ENCODE measurements around the gene RLBP1. TPM values are rescaled to one million over a fixed set of nuclear protein-coding genes. Genes with fewer than 3 reads are reported as not detected.
"Not testable (repeated sequence)": the region's sequence is repeated elsewhere in the genome, so short reads cannot be mapped to it uniquely, and the experiment has no call there.

Gene RLBP1
- total RNA-seq, 6 donors from 2014 or later, result not detected

DNA sequence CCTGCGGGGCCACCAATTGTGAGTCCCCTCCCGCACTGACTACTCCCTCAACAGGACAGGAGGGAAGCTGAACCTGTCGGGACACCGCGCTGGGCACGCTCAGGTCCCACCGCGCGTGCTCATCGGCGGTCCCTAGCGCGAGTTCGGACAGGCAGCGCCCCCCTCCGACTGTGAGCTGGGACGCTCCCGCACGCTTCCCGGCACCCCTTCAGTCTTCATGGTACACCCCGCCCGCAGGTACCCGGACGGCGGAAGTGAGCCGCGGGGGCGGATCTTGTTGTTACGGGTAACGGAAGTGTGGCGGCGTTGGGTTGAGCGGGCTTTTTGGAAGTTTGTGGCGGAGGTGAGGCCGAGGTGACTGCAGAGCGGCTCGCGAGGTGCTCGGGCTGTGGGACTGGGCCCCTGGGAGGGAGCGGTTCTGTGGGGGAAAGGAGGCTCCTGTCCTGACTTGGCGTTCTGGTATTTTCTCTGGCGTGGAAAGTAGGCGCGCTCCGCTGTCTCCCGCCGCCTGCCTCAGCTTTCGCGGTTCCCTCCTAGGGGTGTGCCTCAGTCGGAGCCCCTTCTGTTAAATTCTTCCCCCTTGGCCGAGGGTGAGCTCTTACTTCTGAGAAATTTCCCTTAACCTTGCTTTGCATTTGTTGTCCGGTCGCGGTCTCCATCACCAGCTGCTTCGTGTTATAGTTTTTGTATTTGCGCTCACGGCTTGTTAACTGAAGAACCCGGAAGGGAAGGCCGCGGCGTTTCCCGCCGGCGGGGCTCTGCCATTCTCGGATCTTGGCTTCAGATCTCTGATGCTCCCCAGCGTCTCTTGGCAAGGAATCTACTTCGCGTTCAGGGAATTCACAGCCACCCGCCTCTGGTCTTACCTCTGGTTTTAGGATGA, 22.6 kb upstream of the RLBP1 start, which contains the start of gene FANCI:
Gene FANCI, plus strand, starts transcription at position 289 of the 883 bp plus-strand sequence. CDS start 3,669 bp downstream, outside the sequence.
- peak within 1 kb of the TSS; percentile 23 to 87 (median 75) for H3K27ac ChIP-seq

DNA sequence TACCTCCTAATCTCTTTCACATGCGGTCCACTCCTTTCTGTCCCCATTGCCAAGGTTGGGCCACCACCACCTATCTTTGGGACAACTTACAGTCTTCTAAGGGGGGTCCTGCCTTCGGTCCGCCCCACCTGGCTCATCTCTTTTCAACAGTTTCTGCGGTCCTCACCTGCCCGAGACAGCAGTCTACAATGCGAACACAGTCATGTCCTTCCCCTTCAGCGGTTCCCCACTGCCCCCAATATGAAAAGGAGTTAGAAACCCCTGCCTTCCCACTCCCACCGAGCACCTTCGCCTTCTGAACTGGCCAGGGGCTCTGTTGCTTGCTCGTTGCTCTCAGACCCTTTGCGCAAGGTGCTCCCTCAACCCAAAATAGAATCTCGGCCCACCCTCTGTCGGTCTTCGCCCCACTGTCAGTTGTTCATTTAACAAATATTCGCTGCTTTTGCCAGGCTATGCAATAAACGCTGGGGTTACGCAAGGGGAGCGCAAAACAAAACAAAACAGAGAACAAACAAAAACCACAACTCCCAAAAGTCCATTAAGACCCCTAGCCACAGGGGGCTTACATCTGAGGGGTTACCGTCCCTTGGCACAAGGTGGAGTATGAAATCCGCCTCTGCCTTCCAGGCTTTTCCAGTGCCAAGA, 21.8 kb upstream of the RLBP1 start:
- DNase-seq, result no peak
- peak in 1 of 2 donors; percentile 53 for ATAC-seq (ENCODE audit: low FRiP score in 2 of 2)
- WGBS, 2 donors, result 41 to 48% methylated on average over 18 to 20 of the region's 20 CpGs

More for the DNA sequence above, 22.6 kb upstream of the RLBP1 start, which contains the start of gene FANCI:
- DNase-seq (peak; percentile 96 to 98), ATAC-seq (ENCODE audit: low FRiP score in 2 of 2) (peak; percentile 98 to 99)
- no peaks in the 10 kb centered on the region for H3K36me3 ChIP-seq
- TF ChIP-seq, protein P1, sequence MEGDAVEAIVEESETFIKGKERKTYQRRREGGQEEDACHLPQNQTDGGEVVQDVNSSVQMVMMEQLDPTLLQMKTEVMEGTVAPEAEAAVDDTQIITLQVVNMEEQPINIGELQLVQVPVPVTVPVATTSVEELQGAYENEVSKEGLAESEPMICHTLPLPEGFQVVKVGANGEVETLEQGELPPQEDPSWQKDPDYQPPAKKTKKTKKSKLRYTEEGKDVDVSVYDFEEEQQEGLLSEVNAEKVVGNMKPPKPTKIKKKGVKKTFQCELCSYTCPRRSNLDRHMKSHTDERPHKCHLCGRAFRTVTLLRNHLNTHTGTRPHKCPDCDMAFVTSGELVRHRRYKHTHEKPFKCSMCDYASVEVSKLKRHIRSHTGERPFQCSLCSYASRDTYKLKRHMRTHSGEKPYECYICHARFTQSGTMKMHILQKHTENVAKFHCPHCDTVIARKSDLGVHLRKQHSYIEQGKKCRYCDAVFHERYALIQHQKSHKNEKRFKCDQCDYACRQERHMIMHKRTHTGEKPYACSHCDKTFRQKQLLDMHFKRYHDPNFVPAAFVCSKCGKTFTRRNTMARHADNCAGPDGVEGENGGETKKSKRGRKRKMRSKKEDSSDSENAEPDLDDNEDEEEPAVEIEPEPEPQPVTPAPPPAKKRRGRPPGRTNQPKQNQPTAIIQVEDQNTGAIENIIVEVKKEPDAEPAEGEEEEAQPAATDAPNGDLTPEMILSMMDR (IDR thresholded peaks at IDR 0.05), result peak; percentile 23 to 81 (median 52)
- TF ChIP-seq POLR2AphosphoS5 (IDR thresholded peaks at IDR 0.05) (peak; percentile 60 to 82), EP300 (IDR thresholded peaks at IDR 0.05) (no peak), POLR2A (IDR thresholded peaks at IDR 0.05) (peak in 1 of 4 donors; percentile 61)
- WGBS, 2 donors, result 1% methylated on average over 29 to 47 of the region's 69 CpGs
- H3K4me3 ChIP-seq, result peak within 1 kb of the TSS; percentile 68 to 94 (median 89)
- H3K9me3 ChIP-seq, result no peaks in the 10 kb centered on the region
- H3K4me1 ChIP-seq, result peaks cover 12 to 19% (median 15%) of the 10 kb centered on the region in 4 donors
- H3K27me3 ChIP-seq, result no peaks in the 10 kb centered on the region

DNA sequence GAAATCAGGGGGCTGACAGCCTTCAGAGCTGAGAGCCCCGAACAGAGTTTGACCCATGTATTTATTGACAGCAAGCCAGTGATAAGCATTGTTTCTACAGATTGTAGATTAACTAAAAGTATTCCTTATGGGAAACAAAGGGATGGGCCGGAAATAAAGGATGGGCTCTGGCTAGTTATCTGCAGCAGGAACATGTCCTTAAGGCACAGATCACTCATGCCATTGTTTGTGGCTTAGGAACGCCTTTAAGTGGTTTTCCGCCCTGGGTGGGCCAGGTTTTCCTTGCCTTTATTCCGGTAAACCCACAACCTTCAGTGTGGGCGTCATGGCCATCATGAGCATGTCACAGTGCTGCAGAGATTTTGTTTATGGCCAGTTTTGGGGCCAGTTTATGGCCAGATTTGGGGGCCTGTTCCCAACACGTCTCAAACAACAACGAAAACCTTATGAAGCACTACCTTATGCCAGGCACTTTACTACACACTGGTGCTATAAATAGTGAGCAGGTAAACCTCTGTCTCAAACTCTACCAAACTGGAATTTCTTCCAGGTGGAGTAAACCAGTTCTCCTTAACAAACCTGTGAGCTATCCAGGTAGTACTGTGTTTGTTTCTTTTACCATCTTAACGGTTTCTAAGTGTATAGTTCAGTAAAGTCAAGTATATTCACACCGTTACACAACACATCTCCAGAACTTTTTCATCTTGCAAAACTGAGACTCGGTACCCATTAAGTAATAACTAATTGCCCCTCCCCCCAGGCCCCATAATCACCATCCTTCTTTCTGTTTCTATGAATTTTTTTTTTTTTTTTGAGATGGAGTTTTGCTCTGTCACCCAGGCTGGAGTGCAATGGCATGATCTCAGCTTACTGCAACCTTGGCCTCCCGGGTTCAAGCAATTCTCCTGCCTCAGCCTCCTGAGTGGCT, 18.8 kb upstream of the RLBP1 start:
- ATAC-seq (ENCODE audit: low FRiP score in 2 of 2), result peak in 1 of 2 donors; percentile 53
- not testable (repeated sequence) for H3K36me3 ChIP-seq, H3K27me3 ChIP-seq, H3K9me3 ChIP-seq, H3K27ac ChIP-seq, H3K4me3 ChIP-seq, DNase-seq
- 76 to 84% methylated on average over 12 of the region's 12 CpGs for WGBS, 2 donors
- peaks cover 12 to 19% (median 15%) of the 10 kb centered on the region in 4 donors for H3K4me1 ChIP-seq

More for the DNA sequence above, 21.8 kb upstream of the RLBP1 start:
- Histone ChIP-seq H3K36me3 (no peaks in the 10 kb centered on the region), H3K4me1 (peaks cover 12 to 19% (median 15%) of the 10 kb centered on the region in 4 donors), H3K27ac (peak overlapping the region; percentile 23 to 87 (median 75)), H3K4me3 (peak overlapping the region; percentile 68 to 94 (median 89)), H3K27me3 (no peaks in the 10 kb centered on the region), H3K9me3 (no peaks in the 10 kb centered on the region)
- TF ChIP-seq POLR2AphosphoS5 (IDR thresholded peaks at IDR 0.05), result no peak
- no peak for TF ChIP-seq POLR2A (IDR thresholded peaks at IDR 0.05)
- TF ChIP-seq, protein P1 (IDR thresholded peaks at IDR 0.05), result no peak
- no peak for TF ChIP-seq EP300 (IDR thresholded peaks at IDR 0.05)

DNA sequence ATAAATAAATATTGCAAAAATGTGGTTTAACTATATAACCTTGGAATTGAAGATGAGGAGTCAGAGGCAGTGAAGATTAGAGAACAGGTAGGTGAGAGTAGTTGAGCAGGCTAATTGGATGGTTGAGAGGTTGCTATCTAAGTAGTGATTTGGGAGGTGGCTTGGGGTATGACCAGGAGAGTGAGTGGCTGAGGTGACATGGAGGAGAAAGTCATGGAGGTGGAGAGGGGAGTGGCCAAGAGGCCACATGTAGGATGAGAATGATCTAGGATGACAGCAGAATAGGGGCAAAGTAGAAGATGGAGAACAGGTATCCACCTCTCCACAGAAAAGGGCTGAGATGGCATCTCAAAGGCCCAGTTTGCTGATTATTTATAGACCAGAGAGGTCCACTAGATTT, 10.5 kb upstream of the RLBP1 start:
- DNase-seq (no peak), ATAC-seq (ENCODE audit: low FRiP score in 2 of 2) (no peak)
- TF ChIP-seq EP300 (IDR thresholded peaks at IDR 0.05) (no peak), POLR2AphosphoS5 (IDR thresholded peaks at IDR 0.05) (no peak), POLR2A (IDR thresholded peaks at IDR 0.05) (no peak)
- TF ChIP-seq, protein P1 (IDR thresholded peaks at IDR 0.05), result no peak
- no peak overlapping the region for H3K4me3 ChIP-seq
- H3K9me3 ChIP-seq, result no peaks in the 10 kb centered on the region
- no peaks in the 10 kb centered on the region for H3K27me3 ChIP-seq
- no peaks in the 10 kb centered on the region for H3K4me1 ChIP-seq
- no peaks in the 10 kb centered on the region for H3K36me3 ChIP-seq
- H3K27ac ChIP-seq, result no peak overlapping the region

Measured in upper lobe of left lung (tissue), 6 donors.